OCI-M2 (cell line): ENCODE measurements around the gene TSPAN9.

Experiments used
- DNase-seq: peaks from one replicate; lab custom pipeline; 2025; ENCODE audit not compliant: unreplicated experiment; lab: John Stamatoyannopoulos, UW

The TSPAN9 gene

GRCh38 chr12:3076730-3077571, at the start of gene TSPAN9:
TSS of gene TSPAN9 (plus strand) at chr12:3077379. CDS start at chr12:3201194, 123,815 bp downstream.
- no peak for DNase-seq

- no peak for DNase-seq
Observed at GRCh38 chr12:3028108-3028507, 49.1 kb upstream of the TSPAN9 start.

- DNase-seq = no peak
Observed at GRCh38 chr12:3030821-3031429, 46.3 kb upstream of the TSPAN9 start.

- DNase-seq = no peak
Observed at GRCh38 chr12:3032161-3032560, 45.0 kb upstream of the TSPAN9 start.

- no peak for DNase-seq
Observed at GRCh38 chr12:3032770-3033538, 44.2 kb upstream of the TSPAN9 start.

GRCh38 chr12:3033539-3033867, 43.7 kb upstream of the TSPAN9 start:
- no peak for DNase-seq

- peak; percentile 3 for DNase-seq
Observed at GRCh38 chr12:3034067-3034750, 43.0 kb upstream of the TSPAN9 start.

GRCh38 chr12:3035171-3035570, 42.0 kb upstream of the TSPAN9 start:
- DNase-seq = no peak

- no peak for DNase-seq
Observed at GRCh38 chr12:3035815-3036702, 41.1 kb upstream of the TSPAN9 start.

GRCh38 chr12:3036901-3037600, 40.1 kb upstream of the TSPAN9 start:
- no peak for DNase-seq

GRCh38 chr12:3038166-3038565, 39.0 kb upstream of the TSPAN9 start:
- DNase-seq = no peak

- DNase-seq = no peak
Observed at GRCh38 chr12:3038926-3039510, 38.2 kb upstream of the TSPAN9 start.

- DNase-seq = no peak
Observed at GRCh38 chr12:3040026-3040656, 37.0 kb upstream of the TSPAN9 start.

- DNase-seq = no peak
Observed at GRCh38 chr12:3040663-3041544, 36.3 kb upstream of the TSPAN9 start.

- DNase-seq = peak; percentile 4
Observed at GRCh38 chr12:3041558-3042164, 35.5 kb upstream of the TSPAN9 start.

GRCh38 chr12:3042394-3042793, 34.8 kb upstream of the TSPAN9 start:
- no peak for DNase-seq

- DNase-seq = no peak
Observed at GRCh38 chr12:3042826-3043225, 34.4 kb upstream of the TSPAN9 start.
